HG02840 (cell line): ENCODE data around the gene TBC1D2B.

Experiments
- ATAC-seq: cut with Tn5 transposase; IDR thresholded peaks from one replicate; pipeline ENCODE4 v1.9.1; 2021; ENCODE audit warnings: mild to moderate bottlenecking, moderate library complexity, moderate number of reproducible peaks; ENCODE audit not compliant: unreplicated experiment, low FRiP score

TBC1D2B gene

DNA sequence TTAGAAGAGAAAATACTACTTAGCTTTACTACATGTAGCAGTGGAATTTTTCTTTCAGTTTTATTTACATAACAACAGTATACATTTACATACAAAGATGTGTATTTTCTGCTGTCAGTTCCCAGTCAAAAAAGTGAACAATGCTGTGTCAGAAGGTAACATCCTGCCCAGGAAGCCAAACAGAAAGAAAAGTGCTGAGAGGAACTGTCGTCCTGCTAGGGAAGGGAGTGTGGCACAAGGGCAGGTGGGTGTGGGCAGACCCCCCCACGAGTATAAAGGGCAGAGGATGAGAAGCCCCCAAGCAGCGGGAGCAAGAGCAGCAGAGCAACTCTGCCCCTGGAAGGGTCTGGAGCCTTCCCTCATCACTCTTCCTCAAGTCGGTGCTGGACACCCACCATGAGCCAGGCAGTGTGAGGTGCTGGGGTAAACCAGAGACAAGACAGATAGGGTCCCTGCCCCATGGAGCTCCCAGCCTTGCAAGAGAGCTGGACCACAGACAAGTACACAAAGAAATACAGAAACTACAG lies 39.7 kb downstream of the TBC1D2B start:
- no peak for ATAC-seq

DNA sequence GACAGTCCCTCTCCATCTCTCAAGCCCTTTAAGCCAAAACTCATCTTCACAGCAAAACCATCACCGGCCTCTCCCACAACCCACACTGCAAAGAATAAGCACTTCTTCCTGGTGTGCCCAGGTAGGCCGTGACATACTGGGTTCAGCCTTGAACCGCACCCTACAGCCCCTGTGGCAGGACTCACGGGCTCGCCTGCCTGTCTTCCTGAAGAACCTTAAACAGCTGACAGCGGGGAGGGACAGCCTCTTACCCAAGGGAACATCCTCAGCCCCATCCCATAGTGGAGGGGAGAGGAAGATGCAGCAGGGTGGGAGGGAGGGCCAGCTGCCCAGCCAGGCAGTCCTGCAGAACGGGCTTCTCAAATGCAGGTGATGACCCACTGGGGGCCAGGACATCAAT lies 40.2 kb downstream of the TBC1D2B start:
- no peak for ATAC-seq

DNA sequence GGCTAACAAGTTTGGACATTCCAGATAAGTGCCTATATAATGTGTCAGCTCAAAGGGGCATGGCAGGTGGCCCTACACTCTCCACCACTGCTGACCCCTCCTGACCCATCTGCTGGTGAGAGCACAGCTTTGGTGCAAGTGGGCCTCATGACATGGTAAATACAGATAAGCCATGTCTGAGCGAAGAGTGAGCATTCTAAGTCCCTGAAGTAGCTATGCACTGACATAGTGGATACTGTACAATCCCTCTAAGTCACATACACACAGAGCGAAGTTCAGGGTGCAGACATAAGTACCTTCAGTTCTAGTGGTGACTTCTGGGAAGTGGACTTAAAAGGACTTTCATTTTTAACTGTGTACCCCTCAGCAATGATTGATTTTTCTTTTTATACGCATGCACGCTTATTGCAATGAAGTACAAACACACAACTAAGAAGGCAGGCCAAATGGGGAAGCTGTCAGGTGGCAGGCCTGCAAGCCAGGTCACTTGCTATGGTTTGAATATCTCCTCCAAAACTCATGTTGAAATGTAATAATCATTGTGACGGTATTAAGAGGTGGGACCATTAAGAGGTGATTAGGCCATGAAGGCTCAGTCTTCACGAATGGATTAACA lies 41.5 kb downstream of the TBC1D2B start:
- no peak for ATAC-seq

DNA sequence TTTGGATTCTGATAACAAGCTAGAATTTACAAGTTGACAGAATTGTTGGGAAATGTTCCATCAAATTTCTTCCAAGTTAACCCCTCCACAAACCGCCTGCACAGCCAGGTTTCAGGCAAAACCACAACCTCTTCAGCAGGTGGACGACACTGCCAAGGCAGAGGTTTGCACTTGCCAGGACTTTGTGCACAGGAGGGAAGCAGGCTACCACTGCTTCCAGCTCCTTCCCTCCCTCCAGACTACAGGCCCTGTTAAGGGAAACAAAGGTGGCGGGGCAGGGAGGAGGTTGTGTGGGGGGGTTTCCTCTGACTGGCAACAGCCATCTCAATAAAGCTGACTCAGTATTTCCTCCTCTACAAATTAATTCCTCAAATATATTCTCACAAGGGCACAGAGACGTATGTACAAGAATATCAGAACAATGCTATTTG lies 42.2 kb downstream of the TBC1D2B start:
- no peak for ATAC-seq

DNA sequence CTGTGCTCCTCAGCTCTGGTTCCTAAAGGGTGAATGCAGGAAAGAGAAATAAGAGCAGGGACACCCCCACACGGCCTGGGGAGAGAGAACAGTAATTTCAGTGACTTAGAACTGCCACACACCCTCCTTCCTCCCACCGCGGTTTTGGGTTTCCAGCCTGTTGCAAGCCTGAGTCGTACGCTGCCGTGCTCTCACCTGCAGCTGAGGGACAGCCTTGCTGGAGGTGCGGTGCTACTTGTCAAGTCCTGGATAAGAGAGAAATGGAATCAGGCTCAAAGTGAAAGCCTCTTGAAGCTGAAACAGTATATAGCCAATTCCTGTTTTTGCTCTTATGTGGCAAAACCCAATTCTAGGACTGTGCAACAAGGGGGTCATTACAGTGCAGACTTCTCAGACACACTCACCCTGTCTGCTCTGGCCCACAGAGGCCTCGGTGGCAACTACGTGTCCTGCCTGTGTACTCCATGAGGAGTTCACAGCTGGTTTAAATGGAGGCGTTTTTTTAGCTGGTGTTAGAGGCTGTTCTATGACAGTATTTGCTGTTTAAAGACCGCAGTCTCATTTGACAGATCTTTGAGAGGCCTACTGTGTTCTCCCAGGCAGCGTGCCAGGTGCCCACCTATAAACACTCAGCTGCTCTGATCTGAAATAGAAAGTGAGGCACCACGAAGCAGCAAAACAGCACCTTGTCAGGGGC lies 42.9 kb downstream of the TBC1D2B start:
- ATAC-seq: peak; percentile 69

DNA sequence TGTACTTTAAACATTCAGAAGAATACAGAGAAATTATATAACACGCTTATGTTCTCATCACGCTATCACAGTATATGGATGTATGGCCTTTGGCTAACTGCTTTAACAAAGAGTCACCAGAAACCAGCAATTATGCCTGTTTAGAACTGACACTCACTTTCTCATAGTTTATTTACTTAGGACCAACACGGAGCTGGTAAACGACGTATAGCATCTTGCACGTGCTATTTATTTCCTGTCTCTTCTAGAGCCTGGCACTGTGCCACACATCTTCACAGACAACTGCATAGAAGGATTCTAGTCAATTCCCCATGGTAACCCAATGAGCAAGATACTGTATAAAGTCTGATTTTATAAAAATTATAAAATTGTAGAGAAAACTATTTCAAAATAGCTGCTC lies 43.6 kb downstream of the TBC1D2B start:
- ATAC-seq: no peak

DNA sequence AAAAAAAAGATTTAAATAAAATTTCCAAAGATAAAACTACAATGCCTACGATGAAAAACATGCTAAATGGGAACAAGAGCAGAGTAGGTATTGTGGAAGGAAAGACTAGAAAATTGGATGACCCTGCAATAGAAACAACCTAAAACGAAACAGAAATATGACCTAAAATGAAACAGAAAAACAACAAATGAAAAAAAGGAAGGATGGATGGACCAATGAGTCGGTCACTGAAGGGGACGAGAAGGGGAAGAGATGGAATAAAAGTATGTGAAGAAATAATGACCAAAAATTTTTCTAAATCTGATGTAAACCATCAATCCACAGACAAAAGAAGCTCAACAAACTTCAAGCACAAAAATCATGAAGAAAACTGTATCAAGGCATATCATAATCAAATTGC lies 44.8 kb downstream of the TBC1D2B start:
- no peak for ATAC-seq

DNA sequence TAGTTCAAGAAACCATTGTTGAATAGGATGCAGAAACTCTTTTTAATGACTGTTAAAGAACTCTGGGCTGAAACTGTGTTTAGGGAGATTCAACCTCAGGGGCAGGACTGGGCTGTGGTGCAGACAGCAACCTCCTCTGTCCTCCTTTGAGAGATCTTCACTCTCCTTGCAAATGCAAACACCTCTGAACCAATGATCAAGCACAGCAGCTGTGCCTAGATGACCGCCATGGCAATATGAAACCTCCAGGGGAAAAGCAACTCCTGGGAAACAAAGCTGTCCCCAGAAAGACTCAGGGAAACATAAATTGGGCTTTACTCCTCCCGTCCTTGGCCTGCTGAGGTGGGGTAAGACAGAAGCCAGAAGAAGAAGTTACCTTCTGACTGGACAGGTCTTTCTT lies 52.6 kb downstream of the TBC1D2B start:
- no peak for ATAC-seq

DNA sequence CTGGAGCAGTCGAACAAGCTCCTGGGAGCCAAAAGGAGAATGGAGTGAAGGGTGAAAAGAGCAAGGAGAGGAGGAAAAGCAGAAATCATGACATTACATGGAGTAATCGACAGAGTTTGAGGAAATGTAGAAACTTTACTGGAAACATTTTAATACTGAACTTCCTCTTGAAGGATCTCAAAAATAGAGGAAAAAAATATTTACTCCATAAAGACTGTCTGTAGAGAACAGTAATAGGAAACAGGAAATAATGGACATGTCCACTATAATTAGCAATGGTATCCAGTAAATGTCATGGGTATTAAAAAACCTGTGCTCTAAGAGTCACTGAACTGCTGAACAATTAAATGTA lies 53.0 kb downstream of the TBC1D2B start:
- ATAC-seq: no peak

DNA sequence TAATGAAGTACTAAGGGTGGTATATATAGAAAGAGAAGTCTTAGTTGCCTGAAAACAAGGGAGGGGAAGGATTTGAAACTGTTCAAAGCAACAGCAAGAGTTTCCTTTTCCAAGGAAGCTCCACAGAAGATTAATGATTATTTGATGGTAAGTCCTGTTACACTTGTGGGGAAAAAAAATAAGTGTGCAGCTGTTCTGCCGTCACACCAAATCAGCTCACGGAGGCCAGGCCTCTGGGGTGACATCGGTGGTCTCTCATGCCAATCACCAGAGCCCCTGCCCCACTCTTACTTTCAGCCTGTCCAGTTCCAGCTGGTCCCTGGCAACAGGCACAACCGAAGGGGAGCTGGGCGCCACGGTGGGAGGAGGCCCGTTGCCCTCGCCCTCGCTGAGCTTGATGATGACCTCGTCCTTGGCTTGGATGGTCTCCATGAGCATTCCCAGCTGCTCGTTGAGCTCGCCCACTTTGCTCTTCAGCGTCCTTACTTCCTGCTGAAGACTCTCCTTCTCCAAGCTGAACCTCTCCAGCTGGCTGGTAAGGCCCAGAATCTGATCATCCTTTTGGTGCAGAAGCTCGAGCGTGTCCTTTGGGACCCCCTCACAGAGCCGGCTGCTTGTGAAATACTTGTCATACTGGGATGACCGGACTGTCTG lies 53.5 kb downstream of the TBC1D2B start:
- ATAC-seq: no peak

DNA sequence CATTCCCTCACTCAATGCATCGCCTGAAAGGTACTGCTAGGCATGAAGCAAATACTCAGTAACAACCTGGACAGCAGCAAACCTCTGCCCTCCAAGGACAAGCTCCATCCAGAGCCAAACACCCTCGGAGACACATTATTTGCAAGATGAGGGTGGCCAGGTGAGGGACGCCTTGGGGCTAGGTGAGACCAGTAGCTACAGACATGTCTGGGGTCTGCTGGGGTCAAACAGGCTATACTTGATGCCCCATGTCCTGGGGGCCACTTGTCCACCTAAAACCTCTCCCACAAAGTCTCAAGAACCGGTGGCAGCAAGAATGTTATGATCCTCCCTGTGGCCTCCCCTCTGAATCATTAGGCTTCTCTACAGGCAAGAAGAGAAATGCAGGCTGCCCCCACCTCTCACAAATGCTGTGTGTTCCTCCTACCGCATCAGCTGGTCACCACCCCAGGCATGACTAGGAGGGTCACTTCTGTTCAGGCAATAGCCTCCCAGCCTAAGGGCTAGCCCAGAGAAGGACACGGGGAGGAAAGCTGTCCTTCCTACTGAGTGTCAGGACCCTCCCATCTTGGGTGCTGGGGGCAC lies 54.3 kb downstream of the TBC1D2B start:
- ATAC-seq: no peak

DNA sequence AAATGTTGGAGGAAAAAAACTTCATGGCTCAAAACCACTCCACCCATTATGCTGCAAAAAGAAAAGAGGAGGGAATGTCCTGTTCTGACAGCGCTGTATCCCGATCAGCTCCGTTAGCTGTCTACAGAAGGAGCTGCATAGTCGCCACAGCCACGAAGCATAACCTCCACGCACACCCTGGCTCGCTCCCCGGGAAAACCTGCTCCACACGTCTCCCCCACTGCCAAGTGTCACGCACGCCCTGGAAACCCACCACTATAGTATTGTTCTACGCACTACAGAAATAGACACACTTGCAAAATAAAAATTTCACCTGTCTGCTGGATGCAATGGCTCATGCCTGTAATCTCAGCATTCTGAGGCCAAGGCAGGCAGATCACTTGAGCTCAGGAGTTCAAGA lies 55.8 kb downstream of the TBC1D2B start:
- ATAC-seq: no peak

DNA sequence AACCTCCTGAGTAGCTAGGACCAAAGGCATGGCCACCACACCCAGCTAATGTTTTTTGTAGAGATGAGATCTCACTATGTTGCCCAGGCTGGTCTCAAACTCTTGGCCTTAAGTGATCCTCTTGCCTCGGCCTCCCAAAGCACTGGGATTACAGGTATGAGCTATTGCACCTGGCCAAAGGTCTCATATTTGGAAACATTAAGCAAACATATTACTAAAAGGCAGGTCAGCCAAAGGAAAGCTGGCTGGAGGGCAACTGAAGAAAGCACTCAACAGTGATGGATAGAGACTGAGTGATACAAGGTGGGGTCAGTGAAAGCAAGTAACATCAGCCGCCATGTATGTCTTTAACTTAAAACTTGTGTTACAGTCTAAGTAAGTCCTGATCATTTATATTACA lies 57.5 kb downstream of the TBC1D2B start:
- no peak for ATAC-seq

DNA sequence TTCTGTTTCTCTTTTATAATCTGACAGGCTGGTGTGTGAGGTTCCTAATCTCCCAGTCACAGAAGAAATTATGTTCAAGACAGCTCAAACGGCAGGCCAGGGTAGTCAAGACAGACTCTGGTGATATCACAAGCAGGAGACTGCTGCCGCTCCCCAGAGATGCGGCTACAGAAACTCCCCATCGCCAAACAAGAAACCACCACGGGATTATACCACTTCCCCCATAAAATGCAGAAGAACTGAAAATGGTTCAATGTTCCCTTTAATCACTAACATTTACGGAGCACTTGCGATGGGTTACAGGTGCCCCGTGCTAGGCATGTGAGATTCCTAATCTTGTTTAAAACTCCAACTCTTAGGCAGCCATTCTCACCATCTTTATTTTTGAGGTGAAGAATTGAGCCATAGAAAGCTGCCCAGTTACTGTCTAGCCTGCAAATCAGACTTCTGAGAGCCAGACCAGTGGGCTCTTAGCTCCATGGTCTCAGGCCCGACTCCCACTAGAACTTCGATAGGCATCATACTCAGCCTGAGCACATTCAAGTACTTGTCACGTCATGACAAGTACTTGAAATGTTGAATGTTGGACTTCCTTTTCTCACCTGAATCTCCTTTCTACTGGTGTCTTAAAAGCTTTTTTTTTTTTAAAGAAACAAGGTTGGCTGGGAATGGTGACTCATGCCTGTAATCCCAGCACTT lies 58.4 kb downstream of the TBC1D2B start:
- ATAC-seq: no peak

DNA sequence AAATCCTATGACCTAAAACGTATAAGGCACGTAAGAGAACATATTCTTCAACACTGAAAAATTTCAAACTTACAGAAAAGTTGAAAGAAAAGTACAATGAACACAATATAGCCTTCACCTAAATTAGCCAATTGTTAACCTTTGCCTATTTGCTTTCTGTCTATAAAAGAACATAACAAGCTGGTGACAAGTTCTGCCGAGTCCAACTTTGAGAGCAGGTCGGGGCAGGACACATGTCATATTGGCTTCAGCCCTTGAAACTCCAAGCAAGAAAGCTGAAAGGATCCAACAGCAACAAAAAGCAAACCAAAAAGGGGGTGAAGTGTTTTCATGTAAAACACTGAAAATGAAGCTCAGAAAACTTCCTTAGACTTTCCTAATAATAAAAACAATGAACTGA lies 59.1 kb downstream of the TBC1D2B start:
- ATAC-seq: no peak

DNA sequence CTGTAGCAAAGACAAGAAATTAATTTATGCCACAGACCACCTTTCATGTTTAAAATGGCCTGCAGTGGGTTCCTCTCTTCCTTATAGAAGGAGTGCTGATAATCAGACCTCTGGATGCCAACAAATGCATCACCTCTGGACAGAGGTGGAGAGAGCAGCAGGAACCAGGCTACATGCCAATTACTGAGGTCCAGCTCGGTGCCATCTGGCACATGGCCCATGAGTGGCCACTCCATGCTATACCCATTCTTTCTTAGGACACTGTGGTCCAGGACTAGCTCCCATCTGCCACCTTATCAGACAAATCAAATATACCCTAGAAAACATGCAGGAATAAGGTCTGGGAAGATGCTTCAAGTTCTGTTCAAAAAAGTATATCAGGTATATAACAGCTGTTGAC lies 60.7 kb downstream of the TBC1D2B start:
- ATAC-seq: no peak

DNA sequence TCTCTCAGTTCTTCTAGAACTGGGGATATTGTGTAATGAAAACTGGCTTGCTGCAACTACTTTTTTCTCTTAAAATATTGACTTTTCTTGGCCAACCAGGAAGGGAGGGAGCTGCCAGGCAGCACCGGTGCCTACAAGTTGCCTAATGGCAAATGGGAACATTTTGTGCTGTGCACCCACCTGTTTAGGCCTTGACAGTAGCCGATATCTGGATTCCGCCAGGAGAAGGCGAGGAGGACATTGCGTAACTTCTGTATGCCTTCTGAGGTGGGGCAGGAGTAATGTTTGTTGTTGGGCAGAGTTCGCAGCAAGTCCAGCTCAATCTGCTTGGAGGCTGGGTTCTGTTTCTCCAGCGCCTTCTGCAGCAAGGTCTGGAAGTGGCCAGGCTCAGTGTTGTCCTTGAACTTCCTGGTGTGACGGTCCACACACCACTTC lies 64.9 kb downstream of the TBC1D2B start:
- ATAC-seq: no peak

DNA sequence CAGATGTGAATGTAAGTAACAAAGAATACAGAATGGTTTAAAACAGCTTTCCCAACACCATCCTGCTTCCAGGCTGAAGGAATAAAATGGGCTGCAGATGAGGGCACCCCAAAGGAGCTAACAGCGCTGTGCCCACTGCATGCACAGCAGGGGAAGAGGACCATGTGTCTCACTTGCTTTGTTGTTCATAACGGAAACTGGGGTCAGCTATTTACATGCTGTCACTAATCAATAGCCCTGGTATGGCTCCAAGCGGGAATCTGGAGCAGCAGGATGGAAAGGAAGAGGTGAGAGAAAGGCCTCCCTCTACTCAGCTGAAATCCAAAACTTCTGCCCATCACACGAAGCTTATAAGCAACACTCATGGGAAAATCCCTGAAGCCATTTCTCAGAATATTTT lies 67.4 kb downstream of the TBC1D2B start:
- no peak for ATAC-seq

DNA sequence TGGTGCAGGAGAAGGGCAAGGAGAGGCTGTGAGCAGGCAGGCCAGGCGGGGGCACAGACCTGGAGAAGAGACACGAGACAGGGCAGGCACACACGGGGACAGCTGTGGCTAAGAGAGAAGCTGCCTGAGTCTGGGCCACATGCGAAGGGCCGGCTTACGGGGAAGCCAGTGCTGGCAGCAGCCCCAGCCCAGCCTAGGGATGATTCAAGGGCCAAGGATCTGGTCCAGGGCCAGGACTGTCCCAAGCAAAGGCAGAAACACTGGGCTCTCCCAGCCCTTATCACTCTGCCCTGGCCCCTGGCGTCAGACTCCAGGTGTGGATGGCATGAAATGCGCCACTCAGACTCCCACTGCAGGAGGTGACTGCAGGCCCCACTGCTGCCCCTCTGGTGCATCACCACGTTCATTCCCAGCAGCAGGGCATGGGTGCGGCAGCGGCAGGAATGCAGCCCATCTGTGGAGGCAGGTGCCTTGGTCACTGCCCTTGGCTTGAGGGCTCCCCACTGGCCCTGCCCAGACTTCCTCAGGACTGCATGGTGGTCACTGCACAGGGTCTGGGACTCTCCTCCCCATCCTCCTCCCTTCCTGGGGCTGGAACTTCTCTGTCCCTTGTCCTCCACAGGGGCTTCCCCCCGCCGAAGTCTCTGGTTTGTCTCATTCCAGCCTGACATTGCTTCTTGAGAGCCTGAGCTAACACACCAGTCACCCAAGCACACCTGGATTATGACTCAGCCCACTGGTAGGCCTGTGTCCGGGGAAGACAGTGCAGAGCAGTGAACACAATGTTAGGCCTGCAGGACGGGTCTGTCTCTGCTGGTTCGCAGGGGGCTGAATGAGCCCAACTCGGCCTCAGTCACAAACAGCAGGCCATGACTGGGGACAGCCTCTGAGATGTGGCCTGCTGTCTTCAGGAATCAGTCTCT lies 69.3 kb downstream of the TBC1D2B start:
- ATAC-seq: no peak
